ENCODE data around the gene ACAT2. TPM values are rescaled to one million over a fixed set of nuclear protein-coding genes. Genes with fewer than 3 reads are reported as not detected.
A peak's percentile ranks its signal among the peaks of the same experiment; 100 is the strongest.
"Not testable (repeated sequence)": the region's sequence is repeated elsewhere in the genome, so short reads cannot be mapped to it uniquely, and the experiment has no call there.

Gene ACAT2
- polyA plus RNA-seq, 3 donors = 3.6 to 24.4 (median 19.5) TPM

- peaks cover 84% of the 10 kb centered on the region for H3K79me2 ChIP-seq (ENCODE audit: insufficient read depth, low read length)
- H3K4me1 Mint-ChIP-seq = peaks cover 26% of the 10 kb centered on the region
- intact Hi-C loops (cut with micrococcal nuclease) = loop anchor here (5.0 to 10.0 kb wide), 2 partner anchors 38 to 260 kb away; partner anchors contain the start of gene ACAT2 (in 2 of the 2)
These were observed 37.1 kb upstream of the ACAT2 start for GRCh38 chr6:159724778-159725177.

GRCh38 chr6:159725208-159725607, 36.6 kb upstream of the ACAT2 start:
- H3K27me3 ChIP-seq (ENCODE audit: control insufficient read depth in 2 of 2, insufficient read depth in 2 of 2, low read length in 2 of 2); DNase-seq; H3K9me3 Mint-ChIP-seq; H3K27ac ChIP-seq (ENCODE audit: low read depth in 1 of 2, low read length in 2 of 2); H3K36me3 ChIP-seq (replicated peaks in 1 of 2; ENCODE audit: control insufficient read depth in 1 of 2, insufficient read depth in 2 of 2, low read length in 2 of 2); H3K9ac ChIP-seq (ENCODE audit: insufficient read depth, low read length, poor library complexity, severe bottlenecking); H3K27me3 Mint-ChIP-seq (ENCODE audit: low read depth in 3 of 3); H3K4me3 Mint-ChIP-seq; H3K9me3 ChIP-seq (replicated peaks in 1 of 2; ENCODE audit: control insufficient read depth in 1 of 2, insufficient read depth in 1 of 2, low read length in 2 of 2); H2AFZ ChIP-seq (ENCODE audit: insufficient read depth, low read depth, low read length, poor library complexity, severe bottlenecking); H3K4me3 ChIP-seq (replicated peaks in 1 of 3; ENCODE audit: low read depth in 2 of 3, low read length in 3 of 3); H3K4me2 ChIP-seq (replicated peaks; ENCODE audit: extremely low read depth, low read length, poor library complexity, severe bottlenecking): not testable (repeated sequence)
- Mint-ChIP-seq H3K27ac (peak overlapping the region in 1 of 7 donors; percentile 62), H3K4me1 (peaks cover 31% of the 10 kb centered on the region), H3K36me3 (peaks cover 5 to 21% of the 10 kb centered on the region in 2 donors)
- Histone ChIP-seq H4K20me1 (ENCODE audit: insufficient read depth, low read length) (peaks cover 33% of the 10 kb centered on the region), H3K79me2 (ENCODE audit: insufficient read depth, low read length) (peaks cover 84% of the 10 kb centered on the region), H3K4me1 (ENCODE audit: control insufficient read depth in 1 of 2, insufficient read depth in 2 of 2, low read length in 2 of 2) (peaks cover 23 to 36% of the 10 kb centered on the region in 2 donors)
- WGBS (ENCODE audit: insufficient coverage) = 100% methylated on average over 1 of the region's 3 CpGs
- intact Hi-C loops (cut with micrococcal nuclease) = loop anchor here (5.0 to 10.0 kb wide), 2 partner anchors 37 to 260 kb away; partner anchors contain the start of gene ACAT2 (in 2 of the 2)

More at GRCh38 chr6:159724778-159725177, 37.1 kb upstream of the ACAT2 start:
- Histone ChIP-seq H3K4me2 (replicated peaks; ENCODE audit: extremely low read depth, low read length, poor library complexity, severe bottlenecking) (no peak overlapping the region), H3K9me3 (replicated peaks in 1 of 2; ENCODE audit: control insufficient read depth in 1 of 2, insufficient read depth in 1 of 2, low read length in 2 of 2) (no peaks in the 10 kb centered on the region), H4K20me1 (ENCODE audit: insufficient read depth, low read length) (peaks cover 29% of the 10 kb centered on the region), H3K36me3 (replicated peaks in 1 of 2; ENCODE audit: control insufficient read depth in 1 of 2, insufficient read depth in 2 of 2, low read length in 2 of 2) (no peaks in the 10 kb centered on the region), H2AFZ (ENCODE audit: insufficient read depth, low read depth, low read length, poor library complexity, severe bottlenecking) (no peak overlapping the region), H3K27ac (ENCODE audit: low read depth in 1 of 2, low read length in 2 of 2) (no peak overlapping the region), H3K9ac (ENCODE audit: insufficient read depth, low read length, poor library complexity, severe bottlenecking) (no peak overlapping the region), H3K27me3 (ENCODE audit: control insufficient read depth in 2 of 2, insufficient read depth in 2 of 2, low read length in 2 of 2) (no peaks in the 10 kb centered on the region), H3K4me1 (ENCODE audit: control insufficient read depth in 1 of 2, insufficient read depth in 2 of 2, low read length in 2 of 2) (peaks cover 20 to 32% of the 10 kb centered on the region in 2 donors), H3K4me3 (replicated peaks in 1 of 3; ENCODE audit: low read depth in 2 of 3, low read length in 3 of 3) (no peak overlapping the region)
- Mint-ChIP-seq H3K27ac (peak overlapping the region in 2 of 7 donors; percentile 18 to 62), H3K27me3 (ENCODE audit: low read depth in 3 of 3) (no peaks in the 10 kb centered on the region), H3K9me3 (peaks cover 0 to 2% (median 0%) of the 10 kb centered on the region in 7 donors), H3K36me3 (peaks cover 5 to 21% of the 10 kb centered on the region in 2 donors), H3K4me3 (peak overlapping the region in 1 of 2 donors; percentile 20)
- WGBS (ENCODE audit: insufficient coverage) = no CpG with 5 or more reads among the region's 4 CpGs
- TF ChIP-seq CTCF (IDR thresholded peaks at IDR 0.05) = no peak
- no peak for DNase-seq
